Astrocyte (in vitro differentiated cells and primary cell): ENCODE data around the gene DOK6. TPM values are rescaled to one million over a fixed set of nuclear protein-coding genes. Genes with fewer than 3 reads are reported as not detected.

Source experiments
- DNase-seq: peaks from one replicate; pipeline ENCODE4 v3.0.0-alpha.2; 2010; ENCODE audit warnings: low read depth
- FAIRE-seq: peaks from 2 replicates; lab custom pipeline; 2011; peaks lifted over from hg19 to GRCh38; lab: Jason Lieb, UNC
- H2AFZ ChIP-seq: 2 replicates; pipeline ENCODE4 v1.6.0; 2012; ENCODE audit warnings: low read depth, low read length, inconsistent platforms
- H3K27ac ChIP-seq: 2 replicates; pipeline ENCODE4 v1.5.1; 2011; ENCODE audit warnings: low read depth, low read length, inconsistent platforms
- H3K27me3 ChIP-seq: 2 replicates; pipeline ENCODE4 v1.6.0; 2011; ENCODE audit warnings: low read length, inconsistent platforms; ENCODE audit not compliant: insufficient read depth
- H3K36me3 ChIP-seq: 2 replicates; pipeline ENCODE4 v1.5.1; 2011; ENCODE audit warnings: low read length, inconsistent platforms; ENCODE audit not compliant: insufficient read depth
- H3K4me1 ChIP-seq: 2 replicates; pipeline ENCODE4 v1.5.1; 2011; ENCODE audit warnings: low read length, inconsistent platforms; ENCODE audit not compliant: insufficient read depth
- H3K4me2 ChIP-seq: 2 replicates; pipeline ENCODE4 v1.6.0; 2012; ENCODE audit warnings: low read length, inconsistent platforms
- H3K4me3 ChIP-seq: 2 replicates; pipeline ENCODE4 v1.5.1; 2011; ENCODE audit warnings: low read depth, mild to moderate bottlenecking, low read length, inconsistent platforms; ENCODE audit not compliant: insufficient read depth
- H3K79me2 ChIP-seq: 2 replicates; pipeline ENCODE4 v1.6.0; 2012; ENCODE audit warnings: mild to moderate bottlenecking, low read length, inconsistent platforms; ENCODE audit not compliant: insufficient read depth
- H3K9ac ChIP-seq: 2 replicates; pipeline ENCODE4 v1.6.0; 2012; ENCODE audit warnings: mild to moderate bottlenecking, low read length, inconsistent platforms
- H3K9me3 ChIP-seq: 2 replicates; pipeline ENCODE4 v1.5.1; 2012; ENCODE audit warnings: low read depth, mild to moderate bottlenecking, low read length, inconsistent platforms; ENCODE audit not compliant: insufficient read depth
- H4K20me1 ChIP-seq: 2 replicates; pipeline ENCODE4 v1.6.0; 2012; ENCODE audit warnings: low read length, inconsistent platforms; ENCODE audit not compliant: insufficient read depth
- H3K27ac Mint-ChIP-seq: one replicate; pipeline ENCODE4 v1.8.0; 2021; ENCODE audit warnings: mild to moderate bottlenecking, mixed read lengths; ENCODE audit not compliant: unreplicated experiment
- H3K27me3 Mint-ChIP-seq: one replicate; pipeline ENCODE4 v1.8.0; 2021; ENCODE audit warnings: low read depth, mixed read lengths; ENCODE audit not compliant: unreplicated experiment
- H3K36me3 Mint-ChIP-seq: one replicate; pipeline ENCODE4 v1.8.0; 2021; ENCODE audit warnings: low read depth, mixed read lengths; ENCODE audit not compliant: unreplicated experiment
- H3K4me1 Mint-ChIP-seq: one replicate; pipeline ENCODE4 v1.8.0; 2021; ENCODE audit warnings: low read depth, mixed read lengths; ENCODE audit not compliant: unreplicated experiment
- H3K4me3 Mint-ChIP-seq: one replicate; pipeline ENCODE4 v1.8.0; 2021; ENCODE audit warnings: mild to moderate bottlenecking, moderate library complexity, mixed read lengths; ENCODE audit not compliant: unreplicated experiment
- H3K9me3 Mint-ChIP-seq: one replicate; pipeline ENCODE4 v1.8.0; 2021; ENCODE audit warnings: mild to moderate bottlenecking, mixed read lengths; ENCODE audit not compliant: unreplicated experiment
- CTCF ChIP-seq: IDR thresholded peaks from 2 replicates; pipeline ENCODE4 v1.5.1; 2011; ENCODE audit warnings: low read depth, mild to moderate bottlenecking, inconsistent platforms, low read length, moderate library complexity; ENCODE audit not compliant: insufficient read depth
- EZH2 ChIP-seq: IDR thresholded peaks from 2 replicates; pipeline ENCODE4 v1.6.1; 2012; ENCODE audit warnings: mild to moderate bottlenecking, low read length, inconsistent platforms; ENCODE audit not compliant: insufficient read depth
- total RNA-seq: library from RNA; stranded (reverse); gene quantifications from 2 replicates; pipeline ENCODE4 v1.2.1, GENCODE V29; 2021

The DOK6 gene
- total RNA-seq, 1 donor from 2014 or later, result 2.9 TPM

GRCh38 chr18:69558052-69558451 is 157.4 kb downstream of the DOK6 start:
- no peaks in the 10 kb centered on the region for H3K36me3 ChIP-seq
- Mint-ChIP-seq H3K27me3 (no peaks in the 10 kb centered on the region), H3K4me1 (no peaks in the 10 kb centered on the region), H3K36me3 (no peaks in the 10 kb centered on the region), H3K27ac (no peak overlapping the region), H3K4me3 (no peak overlapping the region), H3K9me3 (no peaks in the 10 kb centered on the region)
- FAIRE-seq, result no peak
- no peaks in the 10 kb centered on the region for H3K4me1 ChIP-seq
- no peak overlapping the region for H2AFZ ChIP-seq
- no peaks in the 10 kb centered on the region for H3K79me2 ChIP-seq
- H3K27ac ChIP-seq, result no peak overlapping the region
- no peak for DNase-seq
- H3K9me3 ChIP-seq, result no peaks in the 10 kb centered on the region
- H4K20me1 ChIP-seq, result no peaks in the 10 kb centered on the region
- no peak overlapping the region for H3K4me3 ChIP-seq
- H3K27me3 ChIP-seq, result no peaks in the 10 kb centered on the region
- H3K9ac ChIP-seq, result no peak overlapping the region
- H3K4me2 ChIP-seq, result no peak overlapping the region
- TF ChIP-seq EZH2 (no peak), CTCF (no peak)

- Histone ChIP-seq H3K9ac (no peak overlapping the region), H3K79me2 (no peaks in the 10 kb centered on the region), H3K9me3 (no peaks in the 10 kb centered on the region), H3K4me2 (no peak overlapping the region), H3K27ac (no peak overlapping the region), H2AFZ (no peak overlapping the region), H3K4me1 (no peaks in the 10 kb centered on the region), H3K27me3 (no peaks in the 10 kb centered on the region), H3K4me3 (no peak overlapping the region), H4K20me1 (no peaks in the 10 kb centered on the region), H3K36me3 (no peaks in the 10 kb centered on the region)
- Mint-ChIP-seq H3K4me3 (no peak overlapping the region), H3K36me3 (no peaks in the 10 kb centered on the region), H3K27ac (no peak overlapping the region), H3K27me3 (no peaks in the 10 kb centered on the region), H3K9me3 (no peaks in the 10 kb centered on the region), H3K4me1 (no peaks in the 10 kb centered on the region)
- TF ChIP-seq EZH2, result no peak
- TF ChIP-seq CTCF, result no peak
- no peak for FAIRE-seq
- DNase-seq, result no peak
These were observed 158.9 kb downstream of the DOK6 start for GRCh38 chr18:69559604-69560003.

- no peaks in the 10 kb centered on the region for H3K4me1 ChIP-seq
- H3K9me3 Mint-ChIP-seq, result peaks cover 6% of the 10 kb centered on the region
- FAIRE-seq, result no peak
These were observed 163.9 kb downstream of the DOK6 start for GRCh38 chr18:69564602-69565001.

More at GRCh38 chr18:69564602-69565001, 163.9 kb downstream of the DOK6 start:
- Mint-ChIP-seq H3K27me3 (no peaks in the 10 kb centered on the region), H3K4me3 (no peak overlapping the region), H3K36me3 (peaks cover 9% of the 10 kb centered on the region), H3K27ac (no peak overlapping the region), H3K4me1 (no peaks in the 10 kb centered on the region)
- no peak overlapping the region for H2AFZ ChIP-seq
- H3K27ac ChIP-seq, result no peak overlapping the region
- TF ChIP-seq CTCF (no peak), EZH2 (no peak)
- no peaks in the 10 kb centered on the region for H3K36me3 ChIP-seq
- H3K9ac ChIP-seq, result no peak overlapping the region
- no peak for DNase-seq
- H3K4me2 ChIP-seq, result no peak overlapping the region
- no peaks in the 10 kb centered on the region for H3K79me2 ChIP-seq
- no peak overlapping the region for H3K4me3 ChIP-seq
- H4K20me1 ChIP-seq, result no peaks in the 10 kb centered on the region
- peaks cover 2% of the 10 kb centered on the region for H3K9me3 ChIP-seq
- no peaks in the 10 kb centered on the region for H3K27me3 ChIP-seq
